ENCODE data around the gene MOB1B. TPM values are rescaled to one million over a fixed set of nuclear protein-coding genes. Genes with fewer than 3 reads are reported as not detected.

The MOB1B gene
- total and polyA plus RNA-seq, 2 experiments from 2014 or later, result 11.1 to 22.8 TPM

DNA sequence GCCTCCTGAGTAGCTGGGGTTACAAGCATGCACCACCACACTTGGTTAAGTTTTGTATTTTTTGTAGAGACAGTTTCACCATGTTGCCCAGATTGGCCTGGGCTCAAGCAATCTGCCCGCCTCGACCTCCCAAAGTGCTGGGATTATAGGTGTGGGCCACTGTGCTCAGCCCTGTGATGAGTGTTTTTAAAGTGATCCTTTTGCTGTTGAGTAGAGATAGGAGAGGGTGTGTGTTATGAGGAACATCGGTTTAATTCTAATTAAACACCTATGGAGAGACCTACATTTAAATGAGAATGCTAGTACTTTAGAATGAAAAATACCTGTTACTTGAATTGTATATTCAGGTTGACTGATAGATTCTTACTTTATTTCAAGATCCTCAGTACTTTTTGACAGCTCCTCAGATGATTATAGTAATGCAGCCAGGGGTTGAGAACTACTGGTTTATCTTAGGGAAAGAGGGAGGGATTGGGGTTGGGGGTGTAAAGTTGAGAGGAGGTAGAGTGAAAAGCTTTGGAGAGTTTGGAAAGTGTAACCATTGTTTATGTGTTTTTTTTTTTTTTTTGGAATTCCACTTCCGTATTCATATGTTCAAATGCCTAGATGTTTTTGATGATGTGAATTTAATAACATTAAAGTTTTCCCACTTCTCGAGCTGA is 54.5 kb downstream of the MOB1B start:
- H3K36me3 ChIP-seq, result peaks cover 22% of the 10 kb centered on the region
- no peak for TF ChIP-seq CTCF (IDR thresholded peaks at IDR 0.05; ENCODE audit: low read depth, low read length)
- no peaks in the 10 kb centered on the region for H3K27me3 ChIP-seq
- peak overlapping the region; percentile 65 for H3K27ac ChIP-seq
- no peak for DNase-seq (ENCODE audit: low read depth in 1 of 2, low spot score in 1 of 2)
- no peaks in the 10 kb centered on the region for H3K9me3 ChIP-seq (ENCODE audit: low read depth)
- H3K4me1 ChIP-seq (ENCODE audit: low read depth), result no peaks in the 10 kb centered on the region
- H3K4me3 ChIP-seq, result no peak overlapping the region

DNA sequence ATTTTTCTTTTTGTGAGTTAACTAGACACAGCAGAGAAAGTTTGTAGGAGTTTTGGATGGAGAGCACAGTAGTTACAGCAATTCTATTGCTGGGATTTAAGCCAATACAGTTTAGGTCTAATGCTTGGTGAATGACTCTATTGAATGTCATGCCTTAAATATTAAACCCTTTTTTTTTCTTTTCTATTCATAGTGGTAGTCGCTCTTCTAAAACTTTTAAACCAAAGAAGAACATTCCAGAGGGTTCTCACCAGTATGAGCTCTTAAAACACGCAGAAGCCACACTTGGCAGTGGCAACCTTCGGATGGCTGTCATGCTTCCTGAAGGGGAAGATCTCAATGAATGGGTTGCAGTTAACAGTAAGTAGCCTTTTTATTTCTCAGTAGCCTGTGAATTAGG is 56.5 kb downstream of the MOB1B start:
- H3K4me3 ChIP-seq, result no peak overlapping the region
- no peak overlapping the region for H3K27ac ChIP-seq
- H3K9me3 ChIP-seq (ENCODE audit: low read depth), result no peaks in the 10 kb centered on the region
- peaks cover 22% of the 10 kb centered on the region for H3K36me3 ChIP-seq
- H3K27me3 ChIP-seq, result no peaks in the 10 kb centered on the region
- no peaks in the 10 kb centered on the region for H3K4me1 ChIP-seq (ENCODE audit: low read depth)
- peak in 1 of 2 donors; percentile 21 for DNase-seq (ENCODE audit: low read depth in 1 of 2, low spot score in 1 of 2)
- TF ChIP-seq CTCF (IDR thresholded peaks at IDR 0.05; ENCODE audit: low read depth, low read length), result no peak

GRCh38 chr4:70969076-70969475 is 66.9 kb downstream of the MOB1B start:
- H3K9me3 ChIP-seq (ENCODE audit: low read depth), result no peaks in the 10 kb centered on the region
- no peak overlapping the region for H3K27ac ChIP-seq
- no peaks in the 10 kb centered on the region for H3K4me1 ChIP-seq (ENCODE audit: low read depth)
- no peaks in the 10 kb centered on the region for H3K27me3 ChIP-seq
- no peak for TF ChIP-seq CTCF (IDR thresholded peaks at IDR 0.05; ENCODE audit: low read depth, low read length)
- H3K4me3 ChIP-seq, result no peak overlapping the region
- H3K36me3 ChIP-seq, result peaks cover 18% of the 10 kb centered on the region
- DNase-seq (ENCODE audit: low read depth in 1 of 2, low spot score in 1 of 2), result no peak

DNA sequence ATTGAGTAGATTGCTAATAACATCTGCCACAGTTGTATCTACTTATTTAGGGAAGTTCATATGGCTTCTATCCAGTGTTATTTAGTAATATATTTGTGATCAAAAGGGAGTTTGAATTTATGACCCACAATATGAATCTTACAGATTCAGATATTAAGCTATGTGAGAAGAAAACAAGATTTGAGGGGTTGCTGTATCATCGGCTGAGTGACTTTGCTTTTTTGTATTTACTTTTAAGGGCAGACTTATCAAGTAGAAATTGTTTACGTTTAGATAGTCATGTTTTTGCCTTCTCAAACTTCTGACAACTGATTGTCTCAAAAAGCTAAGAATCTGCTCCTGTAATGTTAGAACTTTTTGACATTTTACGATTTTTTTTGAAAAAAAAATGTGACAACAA is 74.1 kb downstream of the MOB1B start:
- no peak overlapping the region for H3K4me3 ChIP-seq
- no peak overlapping the region for H3K27ac ChIP-seq
- H3K36me3 ChIP-seq, result peaks cover 32% of the 10 kb centered on the region
- DNase-seq (ENCODE audit: low read depth in 1 of 2, low spot score in 1 of 2), result no peak
- no peaks in the 10 kb centered on the region for H3K27me3 ChIP-seq
- H3K4me1 ChIP-seq (ENCODE audit: low read depth), result no peaks in the 10 kb centered on the region
- no peak for TF ChIP-seq CTCF (IDR thresholded peaks at IDR 0.05; ENCODE audit: low read depth, low read length)
- H3K9me3 ChIP-seq (ENCODE audit: low read depth), result no peaks in the 10 kb centered on the region

DNA sequence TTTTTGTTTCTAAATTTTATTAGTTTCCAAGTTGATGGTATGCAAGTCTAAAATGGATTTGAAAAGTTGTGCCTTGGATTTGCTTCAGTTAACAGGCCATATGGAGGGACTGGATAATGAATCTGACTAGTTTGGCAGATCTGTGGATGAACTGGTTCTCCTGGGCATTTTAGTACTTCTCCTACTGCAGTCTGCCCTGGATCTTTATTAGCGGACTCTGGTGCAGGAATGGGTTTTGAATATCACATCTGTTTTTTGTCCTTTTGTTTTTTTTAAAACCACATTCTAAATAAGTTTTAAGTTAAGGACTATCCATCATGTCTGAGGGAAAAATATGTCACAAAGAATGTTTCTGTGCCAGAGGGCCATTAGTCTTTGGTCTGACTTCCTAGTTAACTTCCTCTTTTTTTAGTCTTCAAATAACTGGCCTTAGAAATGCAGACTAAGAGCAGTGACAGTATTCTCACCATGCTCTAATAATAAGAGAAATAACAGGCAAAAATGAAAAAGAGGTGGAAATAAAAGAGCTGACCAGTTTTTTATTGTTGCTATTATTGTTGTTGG is 77.4 kb downstream of the MOB1B start:
- Histone ChIP-seq H3K27ac (no peak overlapping the region), H3K36me3 (peaks cover 24% of the 10 kb centered on the region), H3K27me3 (no peaks in the 10 kb centered on the region), H3K9me3 (ENCODE audit: low read depth) (no peaks in the 10 kb centered on the region), H3K4me3 (no peak overlapping the region), H3K4me1 (ENCODE audit: low read depth) (no peaks in the 10 kb centered on the region)
- TF ChIP-seq CTCF (IDR thresholded peaks at IDR 0.05; ENCODE audit: low read depth, low read length), result no peak
- no peak for DNase-seq (ENCODE audit: low read depth in 1 of 2, low spot score in 1 of 2)

Data from cardiac muscle cell (in vitro differentiated cells and primary cell).